ENCODE results near the gene MGLL.

- TF ChIP-seq CTCF (IDR thresholded peaks at IDR 0.05) = no peak
- TF ChIP-seq ZFX (IDR thresholded peaks at IDR 0.05; ENCODE audit: borderline replicate concordance) = no peak
Observed at GRCh38 chr3:127663151-127663550, 159.2 kb downstream of the MGLL start.

Measured in 22Rv1 (cell line).